ENCODE data around the gene PTGES3L. TPM values are rescaled to one million over a fixed set of nuclear protein-coding genes. Genes with fewer than 3 reads are reported as not detected.

PTGES3L gene
- total and polyA plus RNA-seq, 2 of the 13 experiments (the other 11 are each of a cell fraction or from before 2014, with no cell fraction given): 1.2 to 2.9 TPM

- TF ChIP-seq PCBP1 (IDR thresholded peaks at IDR 0.05; ENCODE audit: borderline replicate concordance, low read depth, low read length): no peak
- TF ChIP-seq ZNF263 (CRISPR knock-in tag; IDR thresholded peaks at IDR 0.05): peak; percentile 94
- peak; percentile 32 for TF ChIP-seq TEAD3 (CRISPR knock-in tag; optimal IDR thresholded peaks at IDR 0.05; ENCODE audit: borderline replicate concordance)
- no peak for TF ChIP-seq TFDP2 (CRISPR knock-in tag; IDR thresholded peaks at IDR 0.05)
- no peak for TF ChIP-seq FOXA1 (IDR thresholded peaks at IDR 0.05)
- no peak for TF ChIP-seq FOXA1 (CRISPR knock-in tag; IDR thresholded peaks at IDR 0.05)
- no peak for TF ChIP-seq ZNF12 (CRISPR knock-in tag; IDR thresholded peaks at IDR 0.05)
- TF ChIP-seq SAP130 (CRISPR knock-in tag; IDR thresholded peaks at IDR 0.05; ENCODE audit: low read depth): peak; percentile 52
- TF ChIP-seq NR2F2 (IDR thresholded peaks at IDR 0.05; ENCODE audit: borderline replicate concordance, low read depth): peak; percentile 76
- no peak for TF ChIP-seq ZNF337 (CRISPR knock-in tag; IDR thresholded peaks at IDR 0.05; ENCODE audit: borderline replicate concordance, low read depth)
- TF ChIP-seq RBFOX2 (IDR thresholded peaks at IDR 0.05; ENCODE audit: low read depth, low read length): no peak
- peak; percentile 85 for TF ChIP-seq ZNF687 (CRISPR knock-in tag; IDR thresholded peaks at IDR 0.05)
- no peak for TF ChIP-seq ZNF83 (CRISPR knock-in tag; IDR thresholded peaks at IDR 0.05; ENCODE audit: borderline replicate concordance)
- peak; percentile 42 for TF ChIP-seq RARA (CRISPR knock-in tag; IDR thresholded peaks at IDR 0.05)
- TF ChIP-seq ZNF619 (CRISPR knock-in tag; IDR thresholded peaks at IDR 0.05): 0 out of 2 replicates have a peak, but pooled peaks have one; percentile 35
- TF ChIP-seq ZNF605 (CRISPR knock-in tag; IDR thresholded peaks at IDR 0.05): peak; percentile 27; the same call in 1 of the 2 replicates
- peak; percentile 78 for TF ChIP-seq ZNF800 (CRISPR knock-in tag; IDR thresholded peaks at IDR 0.05)
Measured at GRCh38 chr17:43028221-43028861, 48.5 kb upstream of the PTGES3L start (continued).

Measured in HepG2 (cell line).